IMR-90 (cell line): ENCODE measurements around the gene FOXK1. TPM values are rescaled to one million over a fixed set of nuclear protein-coding genes. Genes with fewer than 3 reads are reported as not detected.
"Not testable (repeated sequence)": the region's sequence is repeated elsewhere in the genome, so short reads cannot be mapped to it uniquely, and the experiment has no call there.

Experiments
- ATAC-seq: fragments of 200-7000 bp; cut with Tn5 transposase; 2 replicates; pipeline ENCODE4 v1.9.1; 2020; ENCODE audit warnings: low read depth, mild to moderate bottlenecking, moderate library complexity
- BruUV-seq: library from RNA; stranded (reverse); fragments of 400-500 nt; replicated peaks from 2 replicates; lab custom pipeline; 2021; lab: Mats Ljungman, UMichigan
- CTCF ChIA-PET: fragments of 300-600 bp; formaldehyde crosslinking; extraction: SDS; loops from one replicate; lab custom pipeline; 2021; ENCODE audit warnings: antibody characterized with exemption; lab: Yijun Ruan, JAX
- POLR2A ChIA-PET: fragments of 300-600 bp; sonication (Branson Sonifier 250); formaldehyde crosslinking; loops from one replicate; lab custom pipeline; 2022; ENCODE audit warnings: antibody characterized with exemption; ENCODE audit not compliant: unreplicated experiment; lab: Charles Lee
- DNase-seq: peaks from one replicate; pipeline ENCODE4 v3.0.0; 2013
- H2AFZ ChIP-seq: replicated peaks from 2 replicates; pipeline ENCODE3; 2013; ENCODE audit warnings: low read length, mild to moderate bottlenecking; ENCODE audit not compliant: poor library complexity
- H2AK5ac ChIP-seq: 2 replicates; pipeline ENCODE4 v1.6.1; 2013; ENCODE audit warnings: low read depth, low read length, inconsistent platforms
- H2AK9ac ChIP-seq: replicated peaks from 2 replicates; pipeline ENCODE3; 2013; ENCODE audit warnings: mild to moderate bottlenecking, low read depth, low read length, moderate library complexity; ENCODE audit not compliant: poor library complexity
- H2BK120ac ChIP-seq: 2 replicates; pipeline ENCODE4 v1.6.1; 2013; ENCODE audit warnings: low read depth, low read length, inconsistent platforms
- H2BK15ac ChIP-seq: 3 replicates; pipeline ENCODE4 v1.6.1; 2013; ENCODE audit warnings: low read depth, low read length, inconsistent platforms
- H2BK20ac ChIP-seq: 2 replicates; pipeline ENCODE4 v1.6.1; 2013; ENCODE audit warnings: low read depth, mild to moderate bottlenecking, inconsistent platforms, low read length, moderate library complexity
- H2BK5ac ChIP-seq: 2 replicates; pipeline ENCODE4 v1.6.1; 2013; ENCODE audit warnings: mild to moderate bottlenecking, low read depth, low read length, inconsistent platforms; ENCODE audit not compliant: poor library complexity, severe bottlenecking
- H3K14ac ChIP-seq: replicated peaks from 2 replicates; pipeline ENCODE4 v1.6.1; 2013; ENCODE audit warnings: low read depth, low read length, inconsistent platforms
- H3K18ac ChIP-seq: 2 replicates; pipeline ENCODE4 v1.6.1; 2013; ENCODE audit warnings: low read depth, low read length, control low read depth
- H3K23ac ChIP-seq: 2 replicates; pipeline ENCODE4 v1.6.1; 2013; ENCODE audit warnings: low read depth, low read length, inconsistent platforms
- H3K27ac ChIP-seq: 2 replicates; pipeline ENCODE4 v1.5.1; 2013; ENCODE audit warnings: mild to moderate bottlenecking, control low read depth, low read length; ENCODE audit not compliant: insufficient read depth
- H3K27me3 ChIP-seq: 2 replicates; pipeline ENCODE4 v1.6.1; 2013; ENCODE audit warnings: low read length; ENCODE audit not compliant: control insufficient read depth, insufficient read depth
- H3K36me3 ChIP-seq: 2 replicates; pipeline ENCODE4 v1.6.1; 2013; ENCODE audit warnings: low read length, mixed read lengths; ENCODE audit not compliant: control insufficient read depth, insufficient read depth
- H3K4ac ChIP-seq: 2 replicates; pipeline ENCODE4 v1.6.1; 2013; ENCODE audit warnings: low read depth, low read length, inconsistent platforms
- H3K4me1 ChIP-seq: 2 replicates; pipeline ENCODE4 v1.6.1; 2013; ENCODE audit warnings: low read length, mixed read lengths; ENCODE audit not compliant: control insufficient read depth, insufficient read depth
- H3K4me2 ChIP-seq: 2 replicates; pipeline ENCODE4 v1.6.1; 2013; ENCODE audit warnings: low read depth, mild to moderate bottlenecking, control low read depth, low read length, moderate library complexity
- H3K4me3 ChIP-seq: 2 replicates; pipeline ENCODE4 v1.5.1; 2013; ENCODE audit warnings: low read depth, mild to moderate bottlenecking, control low read depth, low read length, moderate library complexity; ENCODE audit not compliant: insufficient read depth
- H3K56ac ChIP-seq: 2 replicates; pipeline ENCODE4 v1.6.1; 2013; ENCODE audit warnings: low read length, inconsistent platforms; ENCODE audit not compliant: insufficient read depth; ENCODE audit errors: extremely low read depth
- H3K79me1 ChIP-seq, 2 experiments: 2 replicates each; pipeline ENCODE4 v1.6.1; 2013; ENCODE audit warnings: low read length in 2 of 2, inconsistent platforms in 1 of 2, low read depth in 1 of 2
- H3K9ac ChIP-seq: 2 replicates; pipeline ENCODE4 v1.6.1; 2013; ENCODE audit warnings: low read depth, low read length, control low read depth
- H3K9me1 ChIP-seq: 2 replicates; pipeline ENCODE4 v1.6.1; 2013; ENCODE audit warnings: low read length, inconsistent platforms; ENCODE audit not compliant: insufficient read depth
- H3K9me3 ChIP-seq: 2 replicates; pipeline ENCODE4 v1.6.1; 2013; ENCODE audit warnings: low read length; ENCODE audit not compliant: control insufficient read depth, insufficient read depth
- H4K20me1 ChIP-seq: 2 replicates; pipeline ENCODE4 v1.6.1; 2013; ENCODE audit warnings: low read length, inconsistent platforms; ENCODE audit not compliant: insufficient read depth
- H4K5ac ChIP-seq: 2 replicates; pipeline ENCODE4 v1.6.1; 2013; ENCODE audit warnings: mild to moderate bottlenecking, low read depth, low read length, control low read depth
- H4K8ac ChIP-seq, 2 experiments: 2 replicates each; pipeline ENCODE4 v1.6.1; 2013; ENCODE audit warnings: low read depth in 2 of 2, low read length in 2 of 2, control low read depth in 1 of 2, inconsistent platforms in 1 of 2
- H4K91ac ChIP-seq: 2 replicates; pipeline ENCODE4 v1.6.1; 2013; ENCODE audit warnings: low read depth, low read length, inconsistent platforms; ENCODE audit not compliant: insufficient read depth
- WGBS, 2 experiments: methylation state at CpG; one replicate each; pipeline versions ENCODE4 v1.1.5 to v1.1.7; 2013; ENCODE audit warnings: missing lambda C conversion rate in 2 of 2; ENCODE audit not compliant: insufficient read length in 1 of 2; ENCODE audit errors: extremely low coverage in 2 of 2; 5-methylcytosine and 5-hydroxymethylcytosine counted together
- dilution Hi-C: fragments of 300-500 bp; cut with HindIII; formaldehyde crosslinking; loops from one replicate; pipeline ENCODE4 v1.14.3; 2018; ENCODE audit warnings: low sequenced_read_pairs; ENCODE audit not compliant: unreplicated experiment
- in situ Hi-C: fragments of 300-500 bp; cut with MboI; formaldehyde crosslinking; loops from 3 replicates; pipeline ENCODE4 v1.14.3; 2019; ENCODE audit warnings: low sequenced_read_pairs, inconsistent platforms, mixed read lengths
- intact Hi-C: fragments of 100-400 bp; cut with micrococcal nuclease; formaldehyde crosslinking; loops from 2 replicates; pipeline ENCODE4 v1.10.0; 2022
- polyA plus RNA-seq, 3 experiments: library from polyadenylated mRNA; depleted of rRNA; stranded (reverse); fragments of >200 nt; gene quantifications; 2 replicates each; pipeline ENCODE4 v1.2.3, GENCODE V29; 2012; ENCODE audit warnings: low replicate concordance in 1 of 3
- total RNA-seq: library from RNA; depleted of rRNA; stranded (reverse); fragments of >200 nt; gene quantifications from 2 replicates; pipeline ENCODE4 v1.2.3, GENCODE V29; 2012

Gene FOXK1
- total and polyA plus RNA-seq, 2 of the 4 experiments (the other 2 are of a cell fraction): 4.3 to 8.8 TPM

GRCh38 chr7:4685676-4686075, 3.6 kb downstream of the FOXK1 start:
- H3K9me3 ChIP-seq, H2BK20ac ChIP-seq, H3K4ac ChIP-seq, H4K8ac ChIP-seq, ATAC-seq, H3K4me2 ChIP-seq, H3K23ac ChIP-seq, H2AK9ac ChIP-seq, H4K91ac ChIP-seq, DNase-seq, H2BK5ac ChIP-seq, BruUV-seq, H3K4me3 ChIP-seq, H3K9ac ChIP-seq, H4K5ac ChIP-seq, dilution Hi-C loops, H3K56ac ChIP-seq, H3K27me3 ChIP-seq, H2BK120ac ChIP-seq, H3K14ac ChIP-seq, in situ Hi-C loops, H3K18ac ChIP-seq, H2AFZ ChIP-seq, H2BK15ac ChIP-seq: not testable (repeated sequence)
- H3K4me1 ChIP-seq: peaks cover 17% of the 10 kb centered on the region
- ChIA-PET POLR2A (interaction anchor here (1.0 kb wide), 1 partner anchor 61 kb away, joined by 7 read pairs; no protein-coding TSS in a partner anchor), CTCF (interaction anchor here (1.2 kb wide), 1 partner anchor 44 kb away, joined by 3 read pairs; no protein-coding TSS in a partner anchor)
- H3K79me1 ChIP-seq: peaks cover 26 to 72% of the 10 kb centered on the region in 2 experiments
- 0 out of 2 replicates have a peak overlapping the region, but pooled peaks have one; percentile 48 for H2AK5ac ChIP-seq
- 100% methylated on average over 2 of the region's 10 CpGs; no CpG with 5 or more reads in 1 of the 2 experiments for WGBS, 2 experiments
- H3K9me1 ChIP-seq: peaks cover 14% of the 10 kb centered on the region
- H3K27ac ChIP-seq: peak overlapping the region; percentile 17; the same call in 1 of the 2 replicates
- H4K20me1 ChIP-seq: peaks cover 61% of the 10 kb centered on the region
- intact Hi-C loops: loop anchor here (2.0 kb wide), 1 partner anchor 59 kb away; no protein-coding TSS in a partner anchor
- peaks cover 11% of the 10 kb centered on the region for H3K36me3 ChIP-seq
